WTC11 (cell line): ENCODE data around the gene PLCZ1. TPM values are rescaled to one million over a fixed set of nuclear protein-coding genes. Genes with fewer than 3 reads are reported as not detected.

ENCODE experiments used
- ATAC-seq: fragments of 200-7000 bp; cut with Tn5 transposase; 2 replicates; pipeline ENCODE4 v1.10.0; 2021; ENCODE audit warnings: mild to moderate bottlenecking, moderate library complexity
- CTCF ChIA-PET: fragments of 300-600 bp; sonication (Branson Sonifier 250); formaldehyde crosslinking; loops from one replicate; lab custom pipeline; 2021; ENCODE audit warnings: antibody characterized with exemption; lab: Charles Lee
- POLR2A ChIA-PET: fragments of 350-600 bp; sonication (Branson Sonifier 250); formaldehyde crosslinking; loops from one replicate; lab custom pipeline; 2021; ENCODE audit warnings: antibody characterized with exemption; lab: Charles Lee
- DNase-seq: peaks from one replicate; pipeline ENCODE4 v3.0.0; 2021; ENCODE audit warnings: low spot score
- H3K27ac Mint-ChIP-seq: 2 replicates; pipeline ENCODE4 v1.8.0; 2021; ENCODE audit warnings: mixed read lengths
- H3K27me3 Mint-ChIP-seq: 2 replicates; pipeline ENCODE4 v1.8.0; 2021; ENCODE audit warnings: low read depth, mild to moderate bottlenecking, moderate library complexity, mixed read lengths
- H3K36me3 Mint-ChIP-seq: 2 replicates; pipeline ENCODE4 v1.8.0; 2021; ENCODE audit warnings: mixed read lengths
- H3K4me1 Mint-ChIP-seq: 2 replicates; pipeline ENCODE4 v1.8.0; 2022; ENCODE audit warnings: mixed read lengths
- H3K4me3 Mint-ChIP-seq: 2 replicates; pipeline ENCODE4 v1.8.0; 2021; ENCODE audit warnings: mild to moderate bottlenecking, moderate library complexity, mixed read lengths
- H3K9me3 Mint-ChIP-seq: 2 replicates; pipeline ENCODE4 v1.8.0; 2021; ENCODE audit warnings: mixed read lengths
- ATF1 ChIP-seq: sonication (generic); formaldehyde crosslinking; IDR thresholded peaks from 2 replicates; pipeline ENCODE4 v1.8.1; 2023; ENCODE audit warnings: mild to moderate bottlenecking, moderate library complexity, missing genetic modification reagents
- EMX1 ChIP-seq: fragments of 250-450 bp; sonication (Bioruptor Pico); IDR thresholded peaks from 2 replicates; pipeline ENCODE4 v1.8.0; 2021; ENCODE audit warnings: mild to moderate bottlenecking
- ESRRA ChIP-seq: sonication (generic); formaldehyde crosslinking; IDR thresholded peaks from 2 replicates; pipeline ENCODE4 v1.8.1; 2022; ENCODE audit warnings: mild to moderate bottlenecking, missing genetic modification reagents, borderline replicate concordance
- FOXK1 ChIP-seq: sonication (generic); formaldehyde crosslinking; IDR thresholded peaks from 2 replicates; pipeline ENCODE4 v1.8.0; 2022; ENCODE audit warnings: mild to moderate bottlenecking, moderate library complexity, missing genetic modification reagents
- FOXP1 ChIP-seq: sonication (generic); formaldehyde crosslinking; IDR thresholded peaks from 2 replicates; pipeline ENCODE4 v1.8.0; 2022; ENCODE audit warnings: missing genetic modification reagents, mild to moderate bottlenecking, moderate library complexity, borderline replicate concordance
- GABPB1 ChIP-seq: sonication (generic); formaldehyde crosslinking; IDR thresholded peaks from 2 replicates; pipeline ENCODE4 v1.8.1; 2023; ENCODE audit warnings: mild to moderate bottlenecking, missing genetic modification reagents
- GTF2I ChIP-seq: fragments of 250-450 bp; sonication (Bioruptor Pico); conservative IDR thresholded peaks from 2 replicates; pipeline ENCODE4 v1.4.0; 2021; ENCODE audit warnings: mild to moderate bottlenecking
- JAZF1 ChIP-seq: fragments of 250-450 bp; sonication (Bioruptor Pico); IDR thresholded peaks from 2 replicates; pipeline ENCODE4 v1.9.0; 2021; ENCODE audit warnings: moderate library complexity, mild to moderate bottlenecking, inconsistent platforms
- KAT7 ChIP-seq: sonication (generic); formaldehyde crosslinking; IDR thresholded peaks from 2 replicates; pipeline ENCODE4 v1.8.1; 2023; ENCODE audit warnings: missing genetic modification reagents, mild to moderate bottlenecking, borderline replicate concordance
- NFATC4 ChIP-seq: fragments of 250-450 bp; sonication (Bioruptor Pico); IDR thresholded peaks from 2 replicates; pipeline ENCODE4 v1.9.0; 2021; ENCODE audit warnings: mild to moderate bottlenecking
- NR1H2 ChIP-seq: sonication (generic); formaldehyde crosslinking; IDR thresholded peaks from 2 replicates; pipeline ENCODE4 v1.9.0; 2021; ENCODE audit warnings: mild to moderate bottlenecking, moderate library complexity, missing genetic modification reagents
- NR2C2 ChIP-seq: sonication (generic); formaldehyde crosslinking; IDR thresholded peaks from 2 replicates; pipeline ENCODE4 v1.8.0; 2022; ENCODE audit warnings: mild to moderate bottlenecking, missing genetic modification reagents
- OVOL2 ChIP-seq: fragments of 250-450 bp; sonication (Bioruptor Pico); IDR thresholded peaks from 2 replicates; pipeline ENCODE4 v1.9.0; 2021; ENCODE audit warnings: mild to moderate bottlenecking, borderline replicate concordance
- SMAD3 ChIP-seq: sonication (generic); formaldehyde crosslinking; IDR thresholded peaks from 2 replicates; pipeline ENCODE4 v1.8.0; 2022; ENCODE audit warnings: missing genetic modification reagents, mild to moderate bottlenecking, borderline replicate concordance
- ZNF232 ChIP-seq: sonication (generic); formaldehyde crosslinking; IDR thresholded peaks from 2 replicates; pipeline ENCODE4 v1.8.0; 2022; ENCODE audit warnings: mild to moderate bottlenecking, missing genetic modification reagents
- ZNF263 ChIP-seq: sonication (generic); formaldehyde crosslinking; IDR thresholded peaks from 2 replicates; pipeline ENCODE4 v1.8.1; 2022; ENCODE audit warnings: low read depth, mild to moderate bottlenecking, moderate library complexity, missing genetic modification reagents
- ZNF396 ChIP-seq: fragments of 250-450 bp; sonication (Bioruptor Pico); IDR thresholded peaks from 2 replicates; pipeline ENCODE4 v1.8.0; 2021; ENCODE audit warnings: mild to moderate bottlenecking, moderate library complexity, borderline replicate concordance
- total RNA-seq: library from RNA; stranded (reverse); gene quantifications from 3 replicates; pipeline ENCODE4 v1.2.3, GENCODE V29; 2021
- TF ChIP-seq, protein P1 (sequence below): sonication (generic); formaldehyde crosslinking; IDR thresholded peaks from 2 replicates; pipeline ENCODE4 v1.8.1; 2022; ENCODE audit warnings: low read depth, missing genetic modification reagents, borderline replicate concordance
- TF ChIP-seq, protein P2 (sequence below): fragments of 250-450 bp; sonication (Bioruptor Pico); IDR thresholded peaks from 2 replicates; pipeline ENCODE4 v1.8.0; 2021; ENCODE audit warnings: mild to moderate bottlenecking
- TF ChIP-seq, protein P3 (sequence below): sonication (generic); formaldehyde crosslinking; IDR thresholded peaks from 2 replicates; pipeline ENCODE4 v1.8.1; 2023; ENCODE audit warnings: mild to moderate bottlenecking, missing genetic modification reagents
- TF ChIP-seq, protein P4 (sequence below): sonication (generic); formaldehyde crosslinking; IDR thresholded peaks from 2 replicates; pipeline ENCODE4 v1.8.1; 2023; ENCODE audit warnings: mild to moderate bottlenecking, missing genetic modification reagents
- TF ChIP-seq, protein P5 (sequence below): sonication (generic); formaldehyde crosslinking; IDR thresholded peaks from 2 replicates; pipeline ENCODE4 v1.8.0; 2022; ENCODE audit warnings: mild to moderate bottlenecking, missing genetic modification reagents
- TF ChIP-seq, protein P6 (sequence below): sonication (generic); formaldehyde crosslinking; IDR thresholded peaks from 2 replicates; pipeline ENCODE4 v1.8.1; 2022; ENCODE audit warnings: mild to moderate bottlenecking, missing genetic modification reagents, moderate library complexity, borderline replicate concordance

PLCZ1 gene
- total RNA-seq, 1 experiment from 2014 or later: not detected

DNA sequence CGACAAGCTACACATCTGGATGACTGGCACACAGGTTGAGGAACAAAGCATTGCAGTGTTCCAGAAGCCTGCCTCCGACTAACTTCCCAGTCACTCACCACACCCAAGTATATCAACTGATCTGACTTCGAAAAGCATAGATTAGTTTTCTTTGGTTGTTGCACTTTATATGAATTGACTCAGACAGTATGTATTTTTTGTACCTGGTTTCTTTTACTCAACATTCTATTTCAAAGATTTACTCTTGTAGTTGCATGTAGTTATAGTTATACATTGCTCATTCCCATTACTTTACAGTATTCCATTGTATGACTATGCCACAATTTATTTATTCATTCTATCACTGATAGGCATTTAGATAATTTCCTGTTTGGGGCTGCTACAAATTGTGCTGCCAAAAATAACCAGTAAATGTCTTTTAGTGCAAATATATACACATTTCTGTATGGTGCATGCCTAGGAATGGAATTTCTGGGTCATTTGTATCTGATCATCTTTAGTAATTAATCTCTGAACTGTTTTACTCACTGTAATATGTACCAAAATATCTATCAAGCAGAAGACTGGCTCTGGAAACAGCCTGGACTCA is 17.8 kb downstream of the PLCZ1 start (continued):
- TF ChIP-seq, protein P1, sequence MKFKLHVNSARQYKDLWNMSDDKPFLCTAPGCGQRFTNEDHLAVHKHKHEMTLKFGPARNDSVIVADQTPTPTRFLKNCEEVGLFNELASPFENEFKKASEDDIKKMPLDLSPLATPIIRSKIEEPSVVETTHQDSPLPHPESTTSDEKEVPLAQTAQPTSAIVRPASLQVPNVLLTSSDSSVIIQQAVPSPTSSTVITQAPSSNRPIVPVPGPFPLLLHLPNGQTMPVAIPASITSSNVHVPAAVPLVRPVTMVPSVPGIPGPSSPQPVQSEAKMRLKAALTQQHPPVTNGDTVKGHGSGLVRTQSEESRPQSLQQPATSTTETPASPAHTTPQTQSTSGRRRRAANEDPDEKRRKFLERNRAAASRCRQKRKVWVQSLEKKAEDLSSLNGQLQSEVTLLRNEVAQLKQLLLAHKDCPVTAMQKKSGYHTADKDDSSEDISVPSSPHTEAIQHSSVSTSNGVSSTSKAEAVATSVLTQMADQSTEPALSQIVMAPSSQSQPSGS (CRISPR knock-in tag): no peak
- TF ChIP-seq, protein P2, sequence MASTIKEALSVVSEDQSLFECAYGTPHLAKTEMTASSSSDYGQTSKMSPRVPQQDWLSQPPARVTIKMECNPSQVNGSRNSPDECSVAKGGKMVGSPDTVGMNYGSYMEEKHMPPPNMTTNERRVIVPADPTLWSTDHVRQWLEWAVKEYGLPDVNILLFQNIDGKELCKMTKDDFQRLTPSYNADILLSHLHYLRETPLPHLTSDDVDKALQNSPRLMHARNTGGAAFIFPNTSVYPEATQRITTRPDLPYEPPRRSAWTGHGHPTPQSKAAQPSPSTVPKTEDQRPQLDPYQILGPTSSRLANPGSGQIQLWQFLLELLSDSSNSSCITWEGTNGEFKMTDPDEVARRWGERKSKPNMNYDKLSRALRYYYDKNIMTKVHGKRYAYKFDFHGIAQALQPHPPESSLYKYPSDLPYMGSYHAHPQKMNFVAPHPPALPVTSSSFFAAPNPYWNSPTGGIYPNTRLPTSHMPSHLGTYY: no peak
- TF ChIP-seq, protein P3, sequence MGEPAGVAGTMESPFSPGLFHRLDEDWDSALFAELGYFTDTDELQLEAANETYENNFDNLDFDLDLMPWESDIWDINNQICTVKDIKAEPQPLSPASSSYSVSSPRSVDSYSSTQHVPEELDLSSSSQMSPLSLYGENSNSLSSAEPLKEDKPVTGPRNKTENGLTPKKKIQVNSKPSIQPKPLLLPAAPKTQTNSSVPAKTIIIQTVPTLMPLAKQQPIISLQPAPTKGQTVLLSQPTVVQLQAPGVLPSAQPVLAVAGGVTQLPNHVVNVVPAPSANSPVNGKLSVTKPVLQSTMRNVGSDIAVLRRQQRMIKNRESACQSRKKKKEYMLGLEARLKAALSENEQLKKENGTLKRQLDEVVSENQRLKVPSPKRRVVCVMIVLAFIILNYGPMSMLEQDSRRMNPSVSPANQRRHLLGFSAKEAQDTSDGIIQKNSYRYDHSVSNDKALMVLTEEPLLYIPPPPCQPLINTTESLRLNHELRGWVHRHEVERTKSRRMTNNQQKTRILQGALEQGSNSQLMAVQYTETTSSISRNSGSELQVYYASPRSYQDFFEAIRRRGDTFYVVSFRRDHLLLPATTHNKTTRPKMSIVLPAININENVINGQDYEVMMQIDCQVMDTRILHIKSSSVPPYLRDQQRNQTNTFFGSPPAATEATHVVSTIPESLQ (CRISPR knock-in tag): no peak

DNA sequence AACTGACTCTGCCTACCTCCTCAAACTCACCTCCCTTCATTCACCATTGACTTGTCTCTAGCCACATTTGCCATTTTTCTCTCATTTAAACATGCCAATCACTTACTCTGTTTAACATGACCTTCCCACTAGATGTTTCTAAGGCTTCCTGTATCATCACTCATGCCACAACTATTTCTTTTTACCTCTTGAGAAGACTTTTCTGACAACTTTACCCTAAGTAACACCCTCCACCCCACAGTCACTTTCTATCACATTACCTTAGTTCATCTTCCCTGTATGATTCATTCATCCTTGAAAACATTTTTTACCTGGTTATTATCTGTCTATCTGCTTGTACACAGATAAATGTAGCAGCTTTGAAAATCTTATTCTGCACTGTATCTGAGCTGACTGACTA is 19.4 kb downstream of the PLCZ1 start:
- ATAC-seq: no peak
- no peak overlapping the region for H3K4me3 Mint-ChIP-seq
- H3K9me3 Mint-ChIP-seq: no peaks in the 10 kb centered on the region
- ChIA-PET POLR2A (no interaction called here), CTCF (no interaction called here)
- H3K36me3 Mint-ChIP-seq: no peaks in the 10 kb centered on the region
- no peaks in the 10 kb centered on the region for H3K27me3 Mint-ChIP-seq
- 0 out of 2 replicates have a peak, but pooled peaks cover 7% of the 10 kb centered on the region for H3K4me1 Mint-ChIP-seq
- H3K27ac Mint-ChIP-seq: no peak overlapping the region
- DNase-seq: no peak
- TF ChIP-seq NR1H2 (CRISPR knock-in tag) (no peak), SMAD3 (CRISPR knock-in tag) (no peak), EMX1 (CRISPR knock-in tag) (no peak), ZNF232 (CRISPR knock-in tag) (no peak), JAZF1 (CRISPR knock-in tag) (no peak), ZNF396 (no peak), NR2C2 (CRISPR knock-in tag) (no peak), ATF1 (CRISPR knock-in tag) (no peak), OVOL2 (CRISPR knock-in tag) (no peak), NFATC4 (CRISPR knock-in tag) (no peak), ZNF263 (no peak)
- TF ChIP-seq, protein P3 (CRISPR knock-in tag): no peak
- TF ChIP-seq, protein P4, sequence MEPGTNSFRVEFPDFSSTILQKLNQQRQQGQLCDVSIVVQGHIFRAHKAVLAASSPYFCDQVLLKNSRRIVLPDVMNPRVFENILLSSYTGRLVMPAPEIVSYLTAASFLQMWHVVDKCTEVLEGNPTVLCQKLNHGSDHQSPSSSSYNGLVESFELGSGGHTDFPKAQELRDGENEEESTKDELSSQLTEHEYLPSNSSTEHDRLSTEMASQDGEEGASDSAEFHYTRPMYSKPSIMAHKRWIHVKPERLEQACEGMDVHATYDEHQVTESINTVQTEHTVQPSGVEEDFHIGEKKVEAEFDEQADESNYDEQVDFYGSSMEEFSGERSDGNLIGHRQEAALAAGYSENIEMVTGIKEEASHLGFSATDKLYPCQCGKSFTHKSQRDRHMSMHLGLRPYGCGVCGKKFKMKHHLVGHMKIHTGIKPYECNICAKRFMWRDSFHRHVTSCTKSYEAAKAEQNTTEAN (CRISPR knock-in tag): no peak

DNA sequence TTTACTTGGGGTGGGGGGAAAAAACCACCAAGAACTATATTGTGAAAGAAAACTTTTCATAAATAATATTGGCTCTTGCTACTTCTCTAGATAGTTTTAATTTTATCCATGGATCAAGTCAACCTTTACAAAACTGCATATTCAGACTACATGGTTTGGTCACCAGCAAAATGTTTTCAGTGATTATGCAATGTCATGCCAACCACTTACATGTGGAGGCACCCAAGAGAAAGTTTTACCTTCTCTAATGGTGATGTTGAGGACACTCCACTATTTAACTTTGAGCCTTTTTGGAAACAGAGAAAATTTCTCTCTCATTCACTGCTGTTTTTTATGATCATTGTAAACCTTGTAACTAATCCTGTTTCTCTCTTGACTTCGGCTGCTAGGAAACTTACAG is 21.6 kb downstream of the PLCZ1 start:
- TF ChIP-seq, protein P5, sequence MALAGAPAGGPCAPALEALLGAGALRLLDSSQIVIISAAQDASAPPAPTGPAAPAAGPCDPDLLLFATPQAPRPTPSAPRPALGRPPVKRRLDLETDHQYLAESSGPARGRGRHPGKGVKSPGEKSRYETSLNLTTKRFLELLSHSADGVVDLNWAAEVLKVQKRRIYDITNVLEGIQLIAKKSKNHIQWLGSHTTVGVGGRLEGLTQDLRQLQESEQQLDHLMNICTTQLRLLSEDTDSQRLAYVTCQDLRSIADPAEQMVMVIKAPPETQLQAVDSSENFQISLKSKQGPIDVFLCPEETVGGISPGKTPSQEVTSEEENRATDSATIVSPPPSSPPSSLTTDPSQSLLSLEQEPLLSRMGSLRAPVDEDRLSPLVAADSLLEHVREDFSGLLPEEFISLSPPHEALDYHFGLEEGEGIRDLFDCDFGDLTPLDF (CRISPR knock-in tag): no peak
- no peak for TF ChIP-seq GTF2I (CRISPR knock-in tag)
- TF ChIP-seq FOXK1 (CRISPR knock-in tag): no peak
- no peak for TF ChIP-seq GABPB1 (CRISPR knock-in tag)
- TF ChIP-seq FOXP1 (CRISPR knock-in tag): no peak
- TF ChIP-seq KAT7 (CRISPR knock-in tag): no peak
- TF ChIP-seq, protein P6, sequence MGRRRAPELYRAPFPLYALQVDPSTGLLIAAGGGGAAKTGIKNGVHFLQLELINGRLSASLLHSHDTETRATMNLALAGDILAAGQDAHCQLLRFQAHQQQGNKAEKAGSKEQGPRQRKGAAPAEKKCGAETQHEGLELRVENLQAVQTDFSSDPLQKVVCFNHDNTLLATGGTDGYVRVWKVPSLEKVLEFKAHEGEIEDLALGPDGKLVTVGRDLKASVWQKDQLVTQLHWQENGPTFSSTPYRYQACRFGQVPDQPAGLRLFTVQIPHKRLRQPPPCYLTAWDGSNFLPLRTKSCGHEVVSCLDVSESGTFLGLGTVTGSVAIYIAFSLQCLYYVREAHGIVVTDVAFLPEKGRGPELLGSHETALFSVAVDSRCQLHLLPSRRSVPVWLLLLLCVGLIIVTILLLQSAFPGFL (CRISPR knock-in tag): no peak
- no peak for TF ChIP-seq ESRRA (CRISPR knock-in tag)
- TF ChIP-seq, all 79 proteins: peak for 0
- POLR2A ChIA-PET: no interaction called here
- 0 out of 2 replicates have a peak, but pooled peaks cover 7% of the 10 kb centered on the region for H3K4me1 Mint-ChIP-seq
- DNase-seq (no peak), ATAC-seq (no peak)
- no peaks in the 10 kb centered on the region for H3K36me3 Mint-ChIP-seq
- H3K4me3 Mint-ChIP-seq: no peak overlapping the region
- CTCF ChIA-PET: no interaction called here
- no peaks in the 10 kb centered on the region for H3K27me3 Mint-ChIP-seq
- no peak overlapping the region for H3K27ac Mint-ChIP-seq
- no peaks in the 10 kb centered on the region for H3K9me3 Mint-ChIP-seq
